AG04449 (cell line): ENCODE data around the gene FAM240B.

Experiments
- CTCF ChIA-PET: fragments of 350-600 bp; formaldehyde crosslinking; extraction: SDS; loops from one replicate; lab custom pipeline; 2021; ENCODE audit warnings: antibody characterized with exemption; lab: Yijun Ruan, JAX
- POLR2A ChIA-PET: fragments of 400-600, 350-600 bp; formaldehyde crosslinking; extraction: SDS; loops from one replicate; lab custom pipeline; 2020; ENCODE audit warnings: antibody characterized with exemption, inconsistent platforms; lab: Yijun Ruan, JAX
- DNase-seq: peaks from one replicate; pipeline ENCODE4 v3.0.0-alpha.2; 2010; ENCODE audit warnings: low read depth, low spot score
- H3K4me3 ChIP-seq: 2 replicates; pipeline ENCODE4 v1.5.1; 2011; ENCODE audit warnings: low read depth, mild to moderate bottlenecking, control low read depth, low read length
- TF ChIP-seq, protein P1 (sequence below): IDR thresholded peaks from one replicate; pipeline ENCODE4 v1.5.1; 2011; ENCODE audit warnings: mild to moderate bottlenecking, moderate library complexity, low read length, control low read depth, inconsistent platforms; ENCODE audit not compliant: insufficient read depth; ENCODE audit errors: missing control alignments

Gene FAM240B

DNA sequence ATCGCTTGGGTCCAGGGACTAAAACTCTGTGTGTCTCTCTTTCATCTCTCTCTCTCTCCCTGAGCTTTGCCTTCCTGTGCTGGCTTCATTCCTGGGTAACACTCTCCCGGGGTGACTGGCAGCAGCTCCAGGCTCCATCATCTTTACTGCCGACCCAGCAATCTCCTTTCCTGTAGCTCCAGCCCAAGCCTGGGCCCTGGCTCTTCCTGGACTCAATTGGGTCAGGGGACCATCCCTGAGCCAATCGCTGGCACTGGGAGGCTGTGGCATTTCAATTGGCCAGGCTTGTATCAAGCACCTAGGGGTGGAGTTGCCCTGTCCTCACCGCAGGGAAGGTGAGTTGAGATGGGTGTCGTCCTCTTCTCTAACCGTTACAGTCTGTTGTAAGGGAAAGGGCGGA is 31.9 kb downstream of the FAM240B start:
- TF ChIP-seq, protein P1, sequence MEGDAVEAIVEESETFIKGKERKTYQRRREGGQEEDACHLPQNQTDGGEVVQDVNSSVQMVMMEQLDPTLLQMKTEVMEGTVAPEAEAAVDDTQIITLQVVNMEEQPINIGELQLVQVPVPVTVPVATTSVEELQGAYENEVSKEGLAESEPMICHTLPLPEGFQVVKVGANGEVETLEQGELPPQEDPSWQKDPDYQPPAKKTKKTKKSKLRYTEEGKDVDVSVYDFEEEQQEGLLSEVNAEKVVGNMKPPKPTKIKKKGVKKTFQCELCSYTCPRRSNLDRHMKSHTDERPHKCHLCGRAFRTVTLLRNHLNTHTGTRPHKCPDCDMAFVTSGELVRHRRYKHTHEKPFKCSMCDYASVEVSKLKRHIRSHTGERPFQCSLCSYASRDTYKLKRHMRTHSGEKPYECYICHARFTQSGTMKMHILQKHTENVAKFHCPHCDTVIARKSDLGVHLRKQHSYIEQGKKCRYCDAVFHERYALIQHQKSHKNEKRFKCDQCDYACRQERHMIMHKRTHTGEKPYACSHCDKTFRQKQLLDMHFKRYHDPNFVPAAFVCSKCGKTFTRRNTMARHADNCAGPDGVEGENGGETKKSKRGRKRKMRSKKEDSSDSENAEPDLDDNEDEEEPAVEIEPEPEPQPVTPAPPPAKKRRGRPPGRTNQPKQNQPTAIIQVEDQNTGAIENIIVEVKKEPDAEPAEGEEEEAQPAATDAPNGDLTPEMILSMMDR = no peak
- ChIA-PET CTCF (no interaction called here), POLR2A (no interaction called here)
- H3K4me3 ChIP-seq = no peak overlapping the region
- DNase-seq = no peak

DNA sequence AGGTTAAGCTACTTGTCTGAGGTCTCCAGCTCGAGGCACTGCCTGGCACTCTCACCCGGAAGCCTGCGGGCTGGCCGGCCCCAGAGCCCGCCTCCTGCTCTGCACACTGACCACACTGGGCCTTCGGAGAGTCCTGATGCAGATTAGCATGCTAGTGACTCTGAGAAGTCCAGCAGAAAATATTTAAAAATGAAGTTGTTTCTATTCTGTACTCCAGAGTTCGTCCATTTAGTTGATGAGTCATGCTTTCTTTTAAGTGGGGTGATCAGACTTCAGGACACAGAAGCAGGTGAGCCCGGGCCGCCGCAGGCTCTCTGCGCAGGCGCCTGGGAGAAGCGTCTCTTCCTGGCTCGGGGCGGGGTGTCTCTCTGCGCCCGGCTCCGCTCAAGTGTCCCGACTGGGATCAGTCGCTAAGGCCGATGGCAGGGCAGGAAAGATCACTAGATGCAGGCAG is 32.5 kb downstream of the FAM240B start:
- DNase-seq = no peak
- TF ChIP-seq, protein P1 = no peak
- CTCF ChIA-PET = no interaction called here
- H3K4me3 ChIP-seq = no peak overlapping the region
- POLR2A ChIA-PET = no interaction called here

DNA sequence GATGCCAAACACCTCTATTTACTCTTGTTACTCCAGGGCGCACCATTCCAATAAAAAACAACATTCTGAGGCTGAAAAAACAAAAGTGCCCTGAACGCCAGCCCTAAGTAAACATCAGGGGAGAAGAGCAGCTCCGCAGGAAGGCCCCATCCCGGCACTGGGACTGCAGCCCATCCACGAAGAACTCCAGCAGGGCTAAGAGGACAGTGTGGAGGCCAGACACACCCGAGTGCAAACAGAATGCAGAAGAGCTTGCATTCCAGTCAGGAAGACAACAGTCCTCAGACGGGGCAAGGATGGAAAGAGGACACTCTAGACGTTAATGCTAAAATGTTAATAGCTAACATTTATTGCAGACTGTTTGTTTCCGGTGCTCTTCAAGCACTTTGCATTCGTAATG is 33.0 kb downstream of the FAM240B start:
- H3K4me3 ChIP-seq = no peak overlapping the region
- TF ChIP-seq, protein P1 = no peak
- POLR2A ChIA-PET = no interaction called here
- no peak for DNase-seq
- CTCF ChIA-PET = no interaction called here

DNA sequence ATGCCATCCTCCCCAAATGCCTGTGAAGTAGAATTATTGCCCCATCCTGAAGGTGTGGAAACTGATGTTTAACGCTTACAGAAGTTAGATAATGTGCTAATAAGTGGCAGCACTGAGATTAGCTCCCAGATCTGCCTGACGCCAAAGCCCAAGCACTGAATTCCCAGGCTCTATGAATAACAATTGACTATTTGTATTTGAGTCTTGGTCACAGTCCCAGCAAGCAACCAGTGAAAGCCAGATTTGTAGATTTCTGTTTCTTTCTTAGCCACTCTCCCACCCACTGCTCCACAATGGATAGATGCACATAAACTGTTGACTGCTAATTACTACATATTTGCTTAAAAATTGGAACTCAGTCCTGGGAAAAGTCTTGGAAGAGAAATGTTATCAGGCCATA is 34.4 kb downstream of the FAM240B start:
- DNase-seq = no peak
- TF ChIP-seq, protein P1 = no peak
- ChIA-PET CTCF (no interaction called here), POLR2A (no interaction called here)
- no peak overlapping the region for H3K4me3 ChIP-seq

DNA sequence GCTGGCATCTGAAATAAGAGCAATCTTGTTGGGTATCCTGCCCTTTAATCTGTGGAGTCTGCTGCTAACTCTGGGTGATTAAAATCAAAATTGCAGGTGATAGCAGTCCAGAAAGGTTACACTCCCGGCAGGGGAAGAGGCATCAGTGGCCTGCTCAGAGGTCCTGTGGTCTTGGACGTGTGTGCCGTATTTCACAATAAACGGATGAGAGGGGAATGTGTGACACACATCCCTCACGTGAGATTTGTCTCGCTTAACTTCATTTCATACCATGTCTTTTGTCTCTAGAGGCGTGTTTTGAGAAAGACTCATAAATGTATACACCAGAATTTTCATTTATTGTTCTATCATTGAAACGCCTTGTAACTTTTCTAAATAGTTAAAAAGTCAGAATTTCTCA is 36.6 kb downstream of the FAM240B start:
- ChIA-PET CTCF (no interaction called here), POLR2A (no interaction called here)
- H3K4me3 ChIP-seq = no peak overlapping the region
- TF ChIP-seq, protein P1 = no peak
- no peak for DNase-seq

DNA sequence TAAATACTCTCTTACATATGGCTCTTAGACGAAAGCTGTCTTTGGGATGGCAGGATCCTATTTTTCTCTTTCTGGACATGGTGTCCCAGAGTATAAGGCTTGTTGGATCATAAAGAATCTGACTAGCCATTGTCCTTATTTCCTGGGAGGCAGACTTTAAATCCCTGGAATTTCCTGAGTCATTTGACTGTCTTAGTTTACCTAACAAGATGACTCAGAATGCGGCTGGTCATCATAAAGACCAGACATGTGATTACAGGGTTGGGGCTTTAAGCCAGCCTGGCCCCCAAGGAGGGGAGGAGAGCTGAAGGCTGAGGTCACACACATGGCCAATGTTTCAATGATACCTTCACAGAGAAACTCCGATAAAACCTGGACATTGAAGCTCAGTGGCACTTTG is 37.2 kb downstream of the FAM240B start:
- H3K4me3 ChIP-seq = no peak overlapping the region
- ChIA-PET CTCF (no interaction called here), POLR2A (no interaction called here)
- TF ChIP-seq, protein P1 = no peak
- peak; percentile 23 for DNase-seq
